GM04504 (cell line): ENCODE data around the gene MAS1L.

ENCODE experiments used
- DNase-seq: peaks from one replicate; pipeline ENCODE4 v3.0.0-alpha.2; 2012; ENCODE audit warnings: low read depth

Gene MAS1L

GRCh38 chr6:29487660-29488059, at the start of gene MAS1L:
TSS of gene MAS1L (minus strand) at chr6:29487956. CDS start at chr6:29487902, 54 bp downstream.
- DNase-seq, result no peak

- DNase-seq, result no peak
Measured at GRCh38 chr6:29532320-29532951, 44.7 kb upstream of the MAS1L start.

GRCh38 chr6:29531668-29532067, 43.9 kb upstream of the MAS1L start:
- DNase-seq, result no peak

- no peak for DNase-seq
Measured at GRCh38 chr6:29530671-29531310, 43.0 kb upstream of the MAS1L start.

GRCh38 chr6:29529956-29530355, 42.2 kb upstream of the MAS1L start:
- no peak for DNase-seq

GRCh38 chr6:29528988-29529560, 41.3 kb upstream of the MAS1L start:
- DNase-seq, result no peak

GRCh38 chr6:29528300-29528931, 40.7 kb upstream of the MAS1L start:
- no peak for DNase-seq

GRCh38 chr6:29527564-29527963, 39.8 kb upstream of the MAS1L start:
- no peak for DNase-seq

GRCh38 chr6:29527126-29527525, 39.4 kb upstream of the MAS1L start:
- DNase-seq, result no peak

GRCh38 chr6:29525311-29525639, 37.5 kb upstream of the MAS1L start:
- DNase-seq, result no peak

GRCh38 chr6:29524444-29525310, 36.9 kb upstream of the MAS1L start:
- no peak for DNase-seq

- DNase-seq, result no peak
Measured at GRCh38 chr6:29524044-29524443, 36.3 kb upstream of the MAS1L start.

GRCh38 chr6:29522227-29522626, 34.5 kb upstream of the MAS1L start:
- DNase-seq, result no peak

- DNase-seq, result no peak
Measured at GRCh38 chr6:29521006-29521680, 33.4 kb upstream of the MAS1L start.

GRCh38 chr6:29520232-29520631, 32.5 kb upstream of the MAS1L start:
- DNase-seq, result no peak

GRCh38 chr6:29519291-29520010, 31.7 kb upstream of the MAS1L start:
- DNase-seq, result no peak

GRCh38 chr6:29517728-29518440, 30.1 kb upstream of the MAS1L start:
- no peak for DNase-seq

- DNase-seq, result no peak
Measured at GRCh38 chr6:29517245-29517644, 29.5 kb upstream of the MAS1L start.

GRCh38 chr6:29516108-29516507, 28.4 kb upstream of the MAS1L start:
- DNase-seq, result no peak

- no peak for DNase-seq
Measured at GRCh38 chr6:29510746-29511300, 23.1 kb upstream of the MAS1L start.
